ENCODE results near the gene HPS4.

HPS4 gene

DNA sequence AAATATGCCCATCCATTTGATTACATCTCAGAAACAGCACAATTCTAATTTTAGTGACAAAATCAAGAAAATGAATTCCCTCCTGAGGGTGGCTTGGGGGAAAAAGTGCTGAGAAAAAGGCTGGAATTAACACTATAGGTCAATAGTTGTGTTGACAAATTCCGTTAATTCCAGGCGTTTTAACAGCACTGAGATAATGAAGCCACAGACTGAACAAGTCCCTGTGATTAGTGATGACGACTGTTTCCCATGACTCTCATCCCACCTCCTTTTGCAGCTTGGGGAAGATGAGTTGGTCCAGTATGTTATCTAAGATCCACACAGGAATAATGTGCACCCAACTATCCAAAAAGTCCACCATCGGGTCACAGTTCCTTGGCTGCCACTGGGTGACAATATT is 12.9 kb upstream of the HPS4 start:
- no peak for DNase-seq

DNA sequence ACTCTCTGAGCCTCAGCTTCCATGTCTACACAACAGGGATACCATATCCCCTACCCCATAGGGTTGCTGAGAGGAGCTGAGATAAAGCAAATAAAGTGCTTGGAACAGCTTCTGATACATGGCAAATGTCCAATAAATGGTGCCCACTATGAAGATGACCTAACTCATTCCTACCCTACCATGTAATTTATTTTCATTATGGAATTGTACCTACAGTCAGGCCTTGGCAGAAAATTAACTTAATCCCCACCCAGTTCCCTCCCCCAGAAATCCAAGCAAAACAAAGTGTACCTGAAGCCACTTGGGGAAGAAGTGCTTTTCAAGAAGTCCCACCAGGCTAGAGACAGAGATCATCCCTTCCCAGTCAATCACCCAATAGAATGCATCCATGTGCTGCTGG is 10.9 kb upstream of the HPS4 start:
- no peak for DNase-seq

GRCh38 chr22:26492220-26492619 is 8.6 kb upstream of the HPS4 start:
- DNase-seq, result no peak

- no peak for DNase-seq
These were observed 6.0 kb upstream of the HPS4 start for GRCh38 chr22:26489447-26490036.

DNA sequence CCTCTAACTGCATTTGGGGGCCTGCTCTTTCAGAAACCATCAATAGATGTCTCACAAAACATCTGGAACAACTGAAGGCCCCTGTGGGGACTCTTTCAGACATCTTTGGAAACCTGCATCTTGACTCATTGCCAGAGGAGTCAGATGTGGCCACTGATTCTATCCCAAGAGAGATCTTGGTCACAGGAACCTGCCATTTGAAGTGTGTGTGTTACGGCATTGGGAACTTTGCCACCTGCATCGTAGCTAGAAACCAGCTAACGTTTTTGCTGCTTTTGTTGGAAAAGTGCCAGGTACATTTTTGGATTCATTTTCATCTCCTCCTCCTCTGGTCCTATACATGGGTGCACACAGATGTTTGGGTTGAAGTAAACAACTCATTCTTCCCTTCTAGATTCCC is 4.4 kb upstream of the HPS4 start:
- no peak for DNase-seq

GRCh38 chr22:26486394-26486793 is 2.8 kb upstream of the HPS4 start:
- no peak for DNase-seq

DNA sequence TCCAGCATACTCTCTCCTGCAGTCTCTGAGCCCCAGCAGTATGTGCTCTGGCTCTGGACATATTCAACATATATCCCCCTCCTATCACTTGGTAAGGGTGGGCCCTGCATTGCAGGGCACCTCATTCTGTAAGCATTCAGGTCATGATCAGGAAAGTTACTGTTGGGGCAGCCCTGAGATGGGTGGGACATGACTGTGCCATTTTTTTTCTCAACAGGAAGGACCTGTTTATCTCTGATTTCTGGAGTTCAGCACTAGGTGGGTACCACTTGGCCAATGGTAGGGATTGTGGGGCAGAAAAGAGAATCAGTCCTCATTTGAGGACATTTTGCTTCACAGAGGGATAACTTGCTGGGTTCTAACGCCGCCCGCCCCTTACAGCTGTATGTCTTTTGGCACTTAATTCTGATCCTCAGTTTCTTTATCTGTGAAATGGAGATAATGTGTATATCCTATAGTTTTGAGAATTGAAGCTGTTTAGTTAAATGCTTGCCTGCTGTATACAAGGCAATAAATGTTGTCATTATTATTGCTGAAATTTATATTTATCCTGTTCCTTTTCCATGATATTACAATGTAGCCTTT is 2.3 kb upstream of the HPS4 start:
- no peak for DNase-seq

DNA sequence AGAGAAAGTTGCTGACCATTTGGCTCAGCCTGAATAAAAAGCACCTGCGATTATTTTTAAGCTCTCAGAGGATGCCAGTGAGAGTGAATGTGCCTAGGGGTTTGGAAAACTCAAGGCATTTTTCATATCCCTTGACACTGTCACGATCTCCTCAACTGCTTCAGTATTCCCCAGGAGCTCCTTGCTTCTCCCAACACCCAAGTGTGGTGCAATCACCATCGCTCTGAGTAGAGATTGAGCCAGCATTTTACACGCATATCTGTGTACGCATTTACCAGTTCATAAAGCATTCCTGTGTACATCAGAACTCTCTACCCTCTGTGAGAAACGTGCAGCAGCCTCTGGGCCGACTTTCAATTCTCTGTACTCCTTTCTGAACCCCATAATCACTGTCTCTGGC is 1.4 kb upstream of the HPS4 start:
- DNase-seq, result no peak

GRCh38 chr22:26484360-26484706 is 750 bp upstream of the HPS4 start:
- no peak for DNase-seq

DNA sequence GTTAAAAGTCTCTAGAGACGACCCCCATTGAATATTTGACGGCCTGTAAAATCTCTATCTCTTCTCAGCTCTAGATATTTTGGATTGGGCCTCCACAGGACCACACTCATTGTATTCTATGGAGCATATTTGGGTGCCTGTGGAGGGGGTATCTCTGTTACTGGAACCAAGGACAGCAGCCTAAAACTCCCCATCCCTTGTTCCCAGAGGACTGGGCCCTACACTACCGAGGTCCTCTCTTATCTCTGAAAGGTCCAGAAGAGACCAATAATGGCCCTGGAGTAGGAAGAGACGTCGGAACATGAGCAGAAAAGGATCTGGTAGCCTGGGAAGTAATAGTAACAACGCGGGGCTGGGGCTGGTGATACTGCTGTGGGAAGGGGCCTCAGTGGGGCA is 542 bp downstream of the HPS4 start:
- DNase-seq, result no peak

DNA sequence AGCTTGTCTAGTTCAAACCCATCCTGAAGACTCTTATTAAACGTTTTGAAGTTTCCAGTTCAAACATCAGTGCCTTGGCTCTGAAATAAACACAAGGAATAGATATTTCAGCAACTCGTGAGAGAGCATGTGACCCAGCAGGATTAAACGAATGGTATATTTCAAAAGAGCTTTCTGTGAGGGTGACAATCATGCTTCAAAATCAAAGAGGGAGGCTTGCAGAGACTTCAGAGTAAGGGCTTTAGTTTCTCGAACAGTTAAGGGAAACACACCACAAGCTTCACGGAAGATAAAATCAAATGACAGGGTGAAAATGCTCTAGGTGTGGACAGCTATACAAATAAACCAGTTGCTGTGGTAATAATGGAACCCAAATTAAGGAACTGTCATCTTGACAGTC is 1.4 kb downstream of the HPS4 start:
- no peak for DNase-seq

DNA sequence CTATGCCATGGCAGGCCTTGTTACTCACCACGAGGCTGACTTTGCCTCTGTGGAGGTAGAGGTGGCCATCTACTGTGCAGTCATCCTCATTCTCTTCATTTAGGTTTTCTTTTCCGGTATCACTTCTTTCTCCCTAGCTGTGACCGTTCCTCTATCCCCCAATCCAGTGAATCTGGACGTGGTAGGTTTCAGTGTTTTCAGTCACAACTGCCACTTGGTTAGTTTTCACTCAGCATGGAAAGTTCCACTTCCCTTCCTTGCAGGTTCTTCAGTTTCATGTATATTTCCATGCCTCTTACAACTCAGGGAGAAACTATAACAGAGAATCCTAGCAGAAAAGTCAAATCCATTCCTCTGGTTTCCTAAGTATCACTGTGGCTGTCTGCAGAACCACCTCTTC is 1.9 kb downstream of the HPS4 start:
- DNase-seq, result no peak

- DNase-seq, result no peak
These were observed 2.4 kb downstream of the HPS4 start for GRCh38 chr22:26481112-26481693.

GRCh38 chr22:26480611-26480932 is 3.0 kb downstream of the HPS4 start:
- no peak for DNase-seq

- DNase-seq, result no peak
These were observed 3.6 kb downstream of the HPS4 start for GRCh38 chr22:26479792-26480610.

DNA sequence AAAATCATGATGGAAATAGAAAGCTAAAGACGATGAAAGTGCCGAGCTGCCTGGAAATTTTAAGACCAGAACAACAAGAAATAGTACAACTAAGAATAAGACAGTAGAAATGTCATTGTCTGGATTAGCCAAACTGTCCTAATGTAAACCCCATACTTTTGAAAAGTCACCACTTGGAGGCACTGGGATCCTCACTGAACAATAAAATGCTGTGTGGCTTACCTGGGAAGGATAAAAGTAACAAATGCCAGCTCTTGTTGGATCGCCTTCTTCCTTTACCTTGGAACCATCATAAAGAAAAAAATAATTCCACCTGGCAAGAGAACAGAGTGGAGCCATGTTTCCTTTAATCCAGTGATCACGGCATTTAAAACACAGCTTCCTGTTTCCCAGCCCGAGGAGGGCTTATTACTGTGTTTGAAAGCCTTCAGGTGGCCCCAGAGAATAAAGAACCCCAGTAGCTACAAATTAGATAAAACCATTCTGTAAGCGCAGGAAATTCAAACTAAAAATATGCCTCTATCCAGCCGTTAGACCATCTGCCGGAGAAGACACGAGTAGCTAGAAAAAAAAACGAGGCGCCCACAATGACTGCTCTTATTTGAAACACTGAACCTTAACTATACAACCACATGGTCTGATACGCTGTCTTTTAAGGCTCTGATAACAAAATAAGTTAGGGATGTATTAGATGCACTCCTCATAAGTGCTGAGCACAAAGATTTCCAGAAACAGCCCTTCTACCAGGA is 4.4 kb downstream of the HPS4 start:
- no peak for DNase-seq

DNA sequence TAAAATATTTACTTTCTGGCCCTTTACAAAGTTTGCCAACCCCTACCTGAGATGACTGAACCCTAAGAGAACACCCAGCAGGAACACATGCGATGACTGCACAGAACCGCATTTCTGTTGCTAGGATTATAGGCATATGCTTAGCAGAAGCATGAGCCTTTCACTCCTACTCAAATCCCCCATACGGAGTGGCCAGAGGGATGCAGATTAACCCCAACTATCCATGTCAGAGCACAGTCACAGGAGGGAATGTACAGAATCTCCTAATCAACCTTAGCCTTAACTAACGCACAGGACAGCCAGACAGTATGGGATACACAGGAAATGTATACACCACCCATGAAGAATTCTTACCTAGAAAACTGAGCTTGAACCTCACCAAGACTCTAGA is 6.2 kb downstream of the HPS4 start:
- no peak for DNase-seq

- DNase-seq, result no peak
These were observed 6.8 kb downstream of the HPS4 start for GRCh38 chr22:26476705-26477340.

DNA sequence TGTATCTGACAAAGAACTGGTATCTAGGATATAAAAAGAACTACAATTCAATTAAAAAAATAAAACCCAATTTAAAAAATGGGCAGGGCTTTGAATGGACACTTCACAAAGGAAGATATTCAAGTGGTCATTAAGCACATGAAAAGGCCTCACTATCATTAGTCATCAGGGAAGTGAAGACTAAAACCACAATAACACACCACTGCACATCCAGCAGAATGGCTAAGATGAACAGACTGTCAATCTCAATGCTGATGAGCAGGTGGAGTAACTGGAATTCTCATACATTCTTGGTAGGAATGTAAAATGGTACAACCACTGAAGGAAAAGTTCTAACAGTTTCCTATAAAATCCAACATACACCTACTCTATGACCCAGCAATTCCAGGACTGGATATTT is 8.9 kb downstream of the HPS4 start:
- no peak for DNase-seq

DNA sequence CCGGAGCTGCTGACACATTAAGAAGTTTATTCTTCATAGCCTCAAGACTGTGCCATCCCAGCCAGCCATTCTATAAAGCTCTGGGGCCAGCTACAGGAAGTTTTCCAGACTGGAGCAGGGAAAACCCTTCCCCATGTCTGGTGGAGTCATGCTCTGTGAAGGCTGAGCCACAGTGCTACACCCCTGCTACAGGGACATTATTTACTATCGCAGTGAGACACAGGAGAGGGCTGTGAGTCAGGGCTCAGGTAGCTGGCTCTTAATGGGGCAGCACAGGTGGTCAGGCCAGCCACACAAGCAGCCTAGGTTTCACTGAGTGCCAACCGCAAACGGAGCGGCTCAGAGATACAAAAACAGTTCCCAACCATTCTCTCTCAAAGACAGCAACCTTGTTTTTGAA is 12.1 kb downstream of the HPS4 start:
- no peak for DNase-seq

DNA sequence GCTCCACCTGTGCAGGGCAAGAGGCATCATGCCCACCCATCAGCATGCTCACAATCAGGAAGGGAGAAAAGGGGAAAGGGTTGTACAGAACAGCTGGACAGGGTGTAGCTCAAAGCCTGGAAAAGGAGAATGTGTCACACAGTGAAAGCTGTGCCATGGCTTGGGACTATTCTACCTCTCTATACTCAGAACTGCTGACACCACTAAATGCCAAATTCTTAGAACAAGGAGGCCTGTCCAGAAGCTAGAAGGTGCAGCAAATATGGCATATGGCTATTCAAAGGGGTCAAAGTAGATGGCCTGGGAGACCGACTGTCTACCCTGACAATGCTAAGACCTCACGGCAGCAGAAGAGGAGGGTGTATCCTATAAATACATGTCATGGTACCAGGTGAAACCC is 12.8 kb downstream of the HPS4 start:
- no peak for DNase-seq

GRCh38 chr22:26466196-26466595 is 17.4 kb downstream of the HPS4 start:
- DNase-seq, result no peak

- DNase-seq, result no peak
These were observed 19.3 kb downstream of the HPS4 start for GRCh38 chr22:26464312-26464711.
